HCT116 (cell line): Measurements from ENCODE around the gene BABAM2. TPM values are rescaled to one million over a fixed set of nuclear protein-coding genes. Genes with fewer than 3 reads are reported as not detected.

ENCODE experiments used
- ATAC-seq: fragments of 200-7000 bp; cut with Tn5 transposase; 2 replicates; pipeline ENCODE4 v1.9.1; 2020; ENCODE audit warnings: mild to moderate bottlenecking, moderate library complexity
- BruUV-seq: library from RNA; stranded (reverse); fragments of 400-500 nt; replicated peaks from 2 replicates; lab custom pipeline; 2021; lab: Mats Ljungman, UMichigan
- CTCF ChIA-PET: fragments of 300-600 bp; sonication (Branson Sonifier 250); formaldehyde crosslinking; loops from one replicate; lab custom pipeline; 2021; ENCODE audit warnings: antibody characterized with exemption; lab: Charles Lee
- POLR2A ChIA-PET: fragments of 300-600, 350-600 bp; sonication (Branson Sonifier 250); formaldehyde crosslinking; loops from one replicate; lab custom pipeline; 2021; ENCODE audit warnings: antibody characterized with exemption; lab: Charles Lee
- RAD21 ChIA-PET, 2 experiments: fragments of 300-600 bp; sonication (Branson Sonifier 250); formaldehyde crosslinking; loops; one replicate each; lab custom pipeline; 2023; ENCODE audit warnings: low total read pairs in 2 of 2; ENCODE audit not compliant: uncharacterized antibody in 2 of 2, unreplicated experiment in 2 of 2, low non-redundant PET in 1 of 2; lab: Charles Lee
- DNase-seq: peaks from one replicate; pipeline ENCODE4 v3.0.0-alpha.2; 2010; ENCODE audit warnings: low read depth, low spot score
- H2AFZ ChIP-seq: fragments of 200-600 bp; shearing (Covaris generic), sonication (generic); 2 replicates; pipeline ENCODE4 v1.6.1; 2017; ENCODE audit warnings: low read depth, mixed run types, mixed read lengths, antibody characterized with exemption, low read length; ENCODE audit not compliant: poor library complexity, severe bottlenecking
- H3K27ac ChIP-seq: 2 replicates; pipeline ENCODE4 v1.5.1; 2012; ENCODE audit warnings: low read depth, low read length
- H3K27me3 ChIP-seq: fragments of 200-600 bp; sonication (generic); 2 replicates; pipeline ENCODE4 v1.6.1; 2016; ENCODE audit warnings: mixed run types, low read length, mixed read lengths; ENCODE audit not compliant: insufficient read depth
- H3K36me3 ChIP-seq, 2 experiments: fragments of 200-500 bp in 1 of 2; fragments of 200-600 bp in 1 of 2; sonication (Bioruptor generic) in 1 of 2; sonication (generic) in 1 of 2; 2 replicates each; pipeline versions ENCODE4 v1.5.1 to v1.6.1; 2014 to 2016; ENCODE audit warnings: low read length in 2 of 2, inconsistent platforms in 1 of 2, mixed read lengths in 1 of 2, mixed run types in 1 of 2; ENCODE audit not compliant: insufficient read depth in 2 of 2, control insufficient read depth in 1 of 2
- H3K4me1 ChIP-seq, 2 experiments: fragments of 200-600 bp in 1 of 2; sonication (generic) in 1 of 2; 2 replicates each; pipeline versions ENCODE4 v1.5.1 to v1.6.1; 2012 to 2017; ENCODE audit warnings: low read length in 2 of 2, inconsistent platforms in 1 of 2, mild to moderate bottlenecking in 1 of 2, mixed read lengths in 1 of 2, mixed run types in 1 of 2, moderate library complexity in 1 of 2; ENCODE audit not compliant: insufficient read depth in 2 of 2, control insufficient read depth in 1 of 2
- H3K4me2 ChIP-seq: fragments of 200-600 bp; sonication (generic); 2 replicates; pipeline ENCODE4 v1.6.1; 2017; ENCODE audit warnings: mixed run types, low read length, mixed read lengths
- H3K4me3 ChIP-seq, 2 experiments: fragments of 200-600 bp in 1 of 2; sonication (generic) in 1 of 2; replicated peaks in 1 of 2; 2 replicates each; pipeline ENCODE4 v1.5.1; 2011 to 2016; ENCODE audit warnings: low read length in 2 of 2, control low read depth in 1 of 2, low read depth in 1 of 2, mild to moderate bottlenecking in 1 of 2, mixed read lengths in 1 of 2, mixed run types in 1 of 2
- H3K79me2 ChIP-seq: fragments of 200-600 bp; sonication (generic); 2 replicates; pipeline ENCODE4 v1.6.1; 2017; ENCODE audit warnings: mild to moderate bottlenecking, mixed run types, low read length, moderate library complexity, mixed read lengths; ENCODE audit not compliant: insufficient read depth
- H3K9ac ChIP-seq: fragments of 200-600 bp; sonication (generic); 2 replicates; pipeline ENCODE4 v1.6.1; 2016; ENCODE audit warnings: low read length, mixed read lengths
- H3K9me2 ChIP-seq: fragments of 200-600 bp; sonication (generic), shearing (Covaris generic); 2 replicates; pipeline ENCODE4 v1.6.1; 2017; ENCODE audit warnings: mixed run types, mild to moderate bottlenecking, moderate library complexity; ENCODE audit not compliant: insufficient read depth
- H3K9me3 ChIP-seq, 2 experiments: fragments of 200-500 bp in 1 of 2; fragments of 200-600 bp in 1 of 2; sonication (Bioruptor generic) in 1 of 2; sonication (generic) in 1 of 2; 2 replicates each; pipeline ENCODE4 v1.6.1; 2014 to 2017; ENCODE audit warnings: low read length in 2 of 2, mixed read lengths in 2 of 2, inconsistent platforms in 1 of 2, low read depth in 1 of 2, mild to moderate bottlenecking in 1 of 2, mixed run types in 1 of 2, moderate library complexity in 1 of 2; ENCODE audit not compliant: control insufficient read depth in 1 of 2, insufficient read depth in 1 of 2
- H4K20me1 ChIP-seq: fragments of 200-600 bp; sonication (generic), shearing (Covaris generic); 2 replicates; pipeline ENCODE4 v1.6.1; 2017; ENCODE audit warnings: mixed run types, mild to moderate bottlenecking, moderate library complexity; ENCODE audit not compliant: insufficient read depth
- JUND ChIP-seq: IDR thresholded peaks from 2 replicates; pipeline ENCODE4 v1.6.1; 2012
- POLR2A ChIP-seq: IDR thresholded peaks from 2 replicates; pipeline ENCODE4 v1.7.0; 2011; ENCODE audit warnings: borderline replicate concordance; ENCODE audit not compliant: insufficient read depth, insufficient read length; ENCODE audit errors: extremely low read depth
- POLR2AphosphoS5 ChIP-seq: IDR thresholded peaks from 2 replicates; pipeline ENCODE4 v1.6.1; 2011; ENCODE audit warnings: mild to moderate bottlenecking, low read depth, low read length, moderate library complexity
- RAD21 ChIP-seq: IDR thresholded peaks from 2 replicates; pipeline ENCODE4 v1.6.1; 2012; ENCODE audit warnings: low read depth, mild to moderate bottlenecking
- SIN3A ChIP-seq: IDR thresholded peaks from 2 replicates; pipeline ENCODE4 v1.6.1; 2012; ENCODE audit warnings: low read depth
- YY1 ChIP-seq: IDR thresholded peaks from 2 replicates; pipeline ENCODE4 v1.6.1; 2011; ENCODE audit warnings: low read length, low read depth, moderate library complexity, mild to moderate bottlenecking; ENCODE audit not compliant: insufficient replicate concordance; ENCODE audit errors: extremely low read depth
- ZFX ChIP-seq: fragments of 450-650 bp; IDR thresholded peaks from 2 replicates; pipeline ENCODE4 v1.6.1; 2017
- ZNF274 ChIP-seq: fragments of 200-500 bp; sonication (Bioruptor generic); IDR thresholded peaks from 2 replicates; pipeline ENCODE4 v1.6.1; 2014; ENCODE audit warnings: mild to moderate bottlenecking, low read depth, low read length, inconsistent platforms
- intact Hi-C: fragments of 100-400 bp; cut with micrococcal nuclease; formaldehyde crosslinking; loops from 2 replicates; pipeline ENCODE4 v1.10.0; 2022
- total RNA-seq: library from RNA; stranded (reverse); gene quantifications from one replicate; pipeline ENCODE4 v1.2.1, GENCODE V29; 2021; ENCODE audit not compliant: unreplicated experiment
- TF ChIP-seq, protein P1 (sequence below), 3 experiments: fragments of 200-600 bp in 1 of 3; sonication (generic) in 1 of 3; IDR thresholded peaks in 2 of 3; conservative IDR thresholded peaks in 1 of 3; 2 replicates each; pipeline ENCODE4 v1.5.1; 2012 to 2017; ENCODE audit warnings: low read depth in 2 of 3, low read length in 2 of 3, antibody characterized with exemption in 1 of 3, borderline replicate concordance in 1 of 3, control low read depth in 1 of 3, mild to moderate bottlenecking in 1 of 3, mixed read lengths in 1 of 3, mixed run types in 1 of 3, moderate library complexity in 1 of 3; ENCODE audit not compliant: insufficient read depth in 1 of 3
- TF ChIP-seq, protein P2 (sequence below): IDR thresholded peaks from 2 replicates; pipeline ENCODE4 v1.6.1; 2011; ENCODE audit warnings: mild to moderate bottlenecking, low read length, moderate library complexity; ENCODE audit not compliant: insufficient replicate concordance; ENCODE audit errors: extremely low read depth

The BABAM2 gene
- total RNA-seq, 1 experiment from 2014 or later = 23.8 TPM

DNA sequence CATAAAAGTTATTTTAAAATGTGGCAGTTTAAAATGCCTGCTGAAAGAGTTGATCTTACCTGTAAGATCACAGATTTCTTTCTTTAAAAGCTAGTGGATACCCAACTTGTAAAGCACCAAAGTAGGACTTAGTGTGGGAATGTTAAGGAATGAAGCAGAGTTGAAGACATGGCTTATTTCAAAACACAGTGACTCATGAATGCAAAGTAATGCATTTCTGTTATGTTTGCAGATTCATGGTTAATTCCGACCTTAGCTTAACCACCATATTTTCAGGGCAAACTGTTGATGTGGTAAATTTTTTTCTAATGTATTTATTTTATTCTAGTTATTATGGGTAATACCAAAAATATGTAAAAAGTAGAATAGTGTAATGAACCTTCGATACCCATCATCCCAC, 295.4 kb downstream of the BABAM2 start:
- Histone ChIP-seq H3K9me3 (no peaks in the 10 kb centered on the region), H3K27ac (no peak overlapping the region), H3K4me1 (no peaks in the 10 kb centered on the region), H3K79me2 (no peaks in the 10 kb centered on the region), H3K27me3 (no peaks in the 10 kb centered on the region), H3K4me2 (no peak overlapping the region), H3K9me2 (no peaks in the 10 kb centered on the region), H3K9ac (no peak overlapping the region), H3K4me3 (no peak overlapping the region), H4K20me1 (no peaks in the 10 kb centered on the region), H3K36me3 (no peaks in the 10 kb centered on the region), H2AFZ (no peak overlapping the region)
- CTCF ChIA-PET = no interaction called here
- DNase-seq (no peak), ATAC-seq (no peak)
- BruUV-seq = no TSS peak
- RAD21 ChIA-PET = no interaction called here
- POLR2A ChIA-PET = no interaction called here
- intact Hi-C loops = no loop called here
- TF ChIP-seq SIN3A (no peak), JUND (no peak)

DNA sequence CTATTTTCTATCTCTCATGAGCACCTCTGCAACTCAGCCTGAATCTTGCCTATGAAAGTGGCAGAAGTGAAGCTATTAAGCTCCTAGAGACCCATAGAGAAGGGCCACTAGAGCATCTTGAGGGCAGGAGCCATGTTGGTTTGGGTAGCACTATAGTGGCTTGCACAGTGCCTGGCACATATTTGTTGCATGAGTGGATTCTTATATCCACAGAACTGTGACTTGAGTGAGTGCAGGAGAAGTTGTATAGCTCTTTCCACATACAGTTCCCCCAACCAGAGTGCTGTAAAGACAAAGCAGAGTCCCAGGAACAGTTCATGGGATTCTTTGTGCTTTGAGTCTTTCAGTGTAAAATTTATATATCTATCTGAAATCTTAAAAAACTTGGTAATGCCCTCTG, 296.7 kb downstream of the BABAM2 start:
- BruUV-seq = no TSS peak
- no peak overlapping the region for H3K4me3 ChIP-seq
- no peak overlapping the region for H3K27ac ChIP-seq
- no peaks in the 10 kb centered on the region for H3K9me3 ChIP-seq
- no peak overlapping the region for H3K9ac ChIP-seq
- ATAC-seq = no peak
- no peaks in the 10 kb centered on the region for H3K36me3 ChIP-seq
- no peaks in the 10 kb centered on the region for H4K20me1 ChIP-seq
- no peak for DNase-seq
- TF ChIP-seq, protein P1, sequence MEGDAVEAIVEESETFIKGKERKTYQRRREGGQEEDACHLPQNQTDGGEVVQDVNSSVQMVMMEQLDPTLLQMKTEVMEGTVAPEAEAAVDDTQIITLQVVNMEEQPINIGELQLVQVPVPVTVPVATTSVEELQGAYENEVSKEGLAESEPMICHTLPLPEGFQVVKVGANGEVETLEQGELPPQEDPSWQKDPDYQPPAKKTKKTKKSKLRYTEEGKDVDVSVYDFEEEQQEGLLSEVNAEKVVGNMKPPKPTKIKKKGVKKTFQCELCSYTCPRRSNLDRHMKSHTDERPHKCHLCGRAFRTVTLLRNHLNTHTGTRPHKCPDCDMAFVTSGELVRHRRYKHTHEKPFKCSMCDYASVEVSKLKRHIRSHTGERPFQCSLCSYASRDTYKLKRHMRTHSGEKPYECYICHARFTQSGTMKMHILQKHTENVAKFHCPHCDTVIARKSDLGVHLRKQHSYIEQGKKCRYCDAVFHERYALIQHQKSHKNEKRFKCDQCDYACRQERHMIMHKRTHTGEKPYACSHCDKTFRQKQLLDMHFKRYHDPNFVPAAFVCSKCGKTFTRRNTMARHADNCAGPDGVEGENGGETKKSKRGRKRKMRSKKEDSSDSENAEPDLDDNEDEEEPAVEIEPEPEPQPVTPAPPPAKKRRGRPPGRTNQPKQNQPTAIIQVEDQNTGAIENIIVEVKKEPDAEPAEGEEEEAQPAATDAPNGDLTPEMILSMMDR (IDR thresholded peaks at IDR 0.05 in 2 of 3, conservative IDR thresholded peaks at IDR 0.05 in 1 of 3; ENCODE audit: borderline replicate concordance in 1 of 3, insufficient read depth in 1 of 3, low read depth in 2 of 3, low read length in 2 of 3) = no peak
- TF ChIP-seq YY1 (no peak), POLR2A (no peak), POLR2AphosphoS5 (no peak), ZFX (no peak), ZNF274 (no peak), RAD21 (no peak)
- TF ChIP-seq, protein P2, sequence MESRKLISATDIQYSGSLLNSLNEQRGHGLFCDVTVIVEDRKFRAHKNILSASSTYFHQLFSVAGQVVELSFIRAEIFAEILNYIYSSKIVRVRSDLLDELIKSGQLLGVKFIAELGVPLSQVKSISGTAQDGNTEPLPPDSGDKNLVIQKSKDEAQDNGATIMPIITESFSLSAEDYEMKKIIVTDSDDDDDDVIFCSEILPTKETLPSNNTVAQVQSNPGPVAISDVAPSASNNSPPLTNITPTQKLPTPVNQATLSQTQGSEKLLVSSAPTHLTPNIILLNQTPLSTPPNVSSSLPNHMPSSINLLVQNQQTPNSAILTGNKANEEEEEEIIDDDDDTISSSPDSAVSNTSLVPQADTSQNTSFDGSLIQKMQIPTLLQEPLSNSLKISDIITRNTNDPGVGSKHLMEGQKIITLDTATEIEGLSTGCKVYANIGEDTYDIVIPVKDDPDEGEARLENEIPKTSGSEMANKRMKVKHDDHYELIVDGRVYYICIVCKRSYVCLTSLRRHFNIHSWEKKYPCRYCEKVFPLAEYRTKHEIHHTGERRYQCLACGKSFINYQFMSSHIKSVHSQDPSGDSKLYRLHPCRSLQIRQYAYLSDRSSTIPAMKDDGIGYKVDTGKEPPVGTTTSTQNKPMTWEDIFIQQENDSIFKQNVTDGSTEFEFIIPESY = no peak
- no peaks in the 10 kb centered on the region for H3K79me2 ChIP-seq
- H2AFZ ChIP-seq = no peak overlapping the region
- no peaks in the 10 kb centered on the region for H3K9me2 ChIP-seq
- RAD21 ChIA-PET = no interaction called here
- POLR2A ChIA-PET = no interaction called here
- CTCF ChIA-PET = no interaction called here
- intact Hi-C loops = no loop called here
- no peaks in the 10 kb centered on the region for H3K27me3 ChIP-seq
- no peaks in the 10 kb centered on the region for H3K4me1 ChIP-seq
- no peak overlapping the region for H3K4me2 ChIP-seq
